Measurements from ENCODE around the gene LCAT. TPM values are rescaled to one million over a fixed set of nuclear protein-coding genes. Genes with fewer than 3 reads are reported as not detected.

LCAT gene
- total and polyA plus RNA-seq, 9 of the 15 experiments (the other 6 are each of a cell fraction or from before 2014, with no cell fraction given) = 0.46 to 21.0 (median 5.0) TPM

- ATAC-seq = no peak
- peak overlapping the region; percentile 90 to 98; a peak in 2 of 4 replicates for H3K9ac ChIP-seq (ENCODE audit: insufficient read depth in 1 of 2, low read depth in 2 of 2, low read length in 2 of 2)
- in situ Hi-C loops (cut with MboI) = no loop called here
- H3K4me2 ChIP-seq (ENCODE audit: insufficient read depth, low read length) = peak overlapping the region; percentile 99; the same call in 1 of the 2 replicates
- H3K4me1 ChIP-seq (replicated peaks in 1 of 2; ENCODE audit: control insufficient read depth in 2 of 2, insufficient read depth in 2 of 2, low read length in 2 of 2) = peaks cover 17 to 61% of the 10 kb centered on the region in 2 experiments
- FAIRE-seq = no peak
- no TSS peak for BruUV-seq (replicated peaks)
- H2AFZ ChIP-seq (ENCODE audit: low read depth, low read length) = no peak overlapping the region
- intact Hi-C loops (cut with micrococcal nuclease) = loop anchor here (10.0 kb wide), 1 partner anchor 409 kb away; the partner anchor contains the start of gene RIPOR1
- H4K20me1 ChIP-seq (replicated peaks; ENCODE audit: control insufficient read depth, insufficient read depth, low read length) = no peaks in the 10 kb centered on the region; the same call in 1 of the 2 replicates
- 0 out of 3 replicates have a peak overlapping the region, but pooled peaks have one; percentile 66 for H3K27ac ChIP-seq (ENCODE audit: extremely low read depth, low read depth, low read length)
- H3K36me3 ChIP-seq (ENCODE audit: control insufficient read depth, insufficient read depth, low read length) = peaks cover 30% of the 10 kb centered on the region; the same call in 2 of the 3 replicates
- ChIA-PET POLR2A (interaction anchor here (0.6 to 1.4 kb wide), 14 partner anchors 8 to 422 kb away, joined by 3 to 4 read pairs (median 3); partner anchors contain the start of genes NUTF2 and PSKH1), CTCF (ENCODE audit: low intra/inter-chr PET ratio) (interaction anchor here (0.6 kb wide), 1 partner anchor 10 kb away, joined by 5 read pairs; the partner anchor contains the start of gene LCAT)
- no peak for TF ChIP-seq MGA (IDR thresholded peaks at IDR 0.05)
- no peak for TF ChIP-seq EWSR1 (IDR thresholded peaks at IDR 0.05; ENCODE audit: borderline replicate concordance, low read depth, partially characterized antibody)
- no peak for TF ChIP-seq EGR1 (conservative IDR thresholded peaks at IDR 0.05)
- no peak for TF ChIP-seq MYBL2 (IDR thresholded peaks at IDR 0.05; ENCODE audit: low read depth)
- no peak for TF ChIP-seq MYBL2 (CRISPR knock-in tag; IDR thresholded peaks at IDR 0.05; ENCODE audit: borderline replicate concordance)
- TF ChIP-seq RBM15 (IDR thresholded peaks at IDR 0.05; ENCODE audit: insufficient read depth, low read length) = no peak
- H3K4me3 ChIP-seq = peak overlapping the region; percentile 85; the same call in 1 of the 2 replicates
- H3K27me3 ChIP-seq (ENCODE audit: control insufficient read depth in 2 of 2, insufficient read depth in 2 of 2, low read length in 2 of 2) = no peaks in the 10 kb centered on the region
- no peak for DNase-seq (ENCODE audit: extremely low read depth in 1 of 4, low spot score in 3 of 4)
- peaks cover 42% of the 10 kb centered on the region for H3K79me2 ChIP-seq (ENCODE audit: control insufficient read depth, insufficient read depth, low read length)
- 74% methylated on average over 7 of the region's 7 CpGs for WGBS (ENCODE audit: insufficient coverage, low coverage, missing lambda C conversion rate)
- no peaks in the 10 kb centered on the region for H3K9me1 ChIP-seq (ENCODE audit: control insufficient read depth, insufficient read depth, low read length)
- no peaks in the 10 kb centered on the region for H3K9me3 ChIP-seq (replicated peaks; ENCODE audit: control insufficient read depth, insufficient read depth, low read depth, low read length)
Observed at GRCh38 chr16:67933805-67934204, 10.1 kb downstream of the LCAT start.
